ENCODE data around the gene EDC3. TPM values are rescaled to one million over a fixed set of nuclear protein-coding genes. Genes with fewer than 3 reads are reported as not detected.
"Not testable (repeated sequence)": the region's sequence is repeated elsewhere in the genome, so short reads cannot be mapped to it uniquely, and the experiment has no call there.

The EDC3 gene
- total RNA-seq, 2 experiments from 2014 or later: 41.8 to 47.7 TPM

DNA sequence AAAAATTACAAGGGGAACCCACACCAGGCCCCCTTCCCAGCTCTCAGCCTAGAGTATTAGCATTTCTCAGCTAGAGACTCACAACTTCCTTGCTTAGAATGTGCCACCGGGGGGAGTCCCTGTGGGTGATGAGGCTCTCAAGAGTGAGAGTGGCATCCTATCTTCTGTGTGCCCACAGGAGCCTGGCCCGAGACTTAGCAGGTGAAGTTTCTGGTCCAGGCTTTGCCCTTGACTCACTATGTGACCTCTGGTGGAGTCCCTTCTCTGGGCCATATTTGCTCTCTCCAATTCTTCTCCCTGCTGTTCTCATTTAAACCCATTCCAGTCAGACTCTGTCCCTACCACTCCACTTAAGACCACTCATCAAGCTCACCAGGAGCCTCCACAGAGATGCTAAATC, 62.0 kb downstream of the EDC3 start:
- H3K36me3 Mint-ChIP-seq: peaks cover 19% of the 10 kb centered on the region
- no peak for DNase-seq

DNA sequence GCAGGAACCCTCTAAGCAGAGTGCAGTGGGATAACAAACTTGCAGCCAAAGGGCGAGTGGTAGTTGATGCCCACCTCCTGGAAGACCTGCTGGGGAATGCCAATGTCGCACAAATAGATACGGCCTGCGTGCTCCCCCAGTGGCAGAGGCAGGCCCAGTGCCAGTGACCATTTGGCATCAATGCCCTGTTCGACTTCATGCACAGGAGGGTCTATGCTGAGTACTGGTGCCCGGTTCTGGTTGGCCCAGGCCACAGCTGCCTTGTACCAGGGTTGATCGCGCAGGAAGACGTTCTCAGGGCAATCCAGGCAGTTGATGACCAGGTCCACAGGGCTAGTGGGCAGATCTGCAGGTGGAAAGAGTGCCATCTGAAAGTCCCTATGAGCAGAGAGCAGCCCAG, 63.2 kb downstream of the EDC3 start:
- CTCF ChIA-PET: interaction anchor here (0.6 to 14.5 kb wide), 33 partner anchors 8 to 329 kb away, joined by 3 to 401 read pairs (median 6); partner anchors contain the start of genes CLK3, CSK and CYP11A1
- DNase-seq (no peak), ATAC-seq (no peak)
- peak overlapping the region; percentile 46 for H3K27ac Mint-ChIP-seq
- no peak overlapping the region for H3K4me3 Mint-ChIP-seq
- H3K36me3 Mint-ChIP-seq: peaks cover 25% of the 10 kb centered on the region
- no peaks in the 10 kb centered on the region for H3K9me3 Mint-ChIP-seq (ENCODE audit: low read depth)
- H3K27me3 Mint-ChIP-seq: no peaks in the 10 kb centered on the region
- H3K4me1 Mint-ChIP-seq: peaks cover under 1% of the 10 kb centered on the region

More for the DNA sequence above, 62.0 kb downstream of the EDC3 start:
- Mint-ChIP-seq H3K27ac (no peak overlapping the region), H3K4me1 (no peaks in the 10 kb centered on the region), H3K9me3 (ENCODE audit: low read depth) (no peaks in the 10 kb centered on the region), H3K27me3 (no peaks in the 10 kb centered on the region), H3K4me3 (no peak overlapping the region)
- CTCF ChIA-PET: interaction anchor here (0.6 to 14.5 kb wide), 29 partner anchors 8 to 586 kb away, joined by 3 to 401 read pairs (median 4); partner anchors contain the start of genes CLK3, CYP1A1, RPP25 and SEMA7A
- no peak for ATAC-seq

DNA sequence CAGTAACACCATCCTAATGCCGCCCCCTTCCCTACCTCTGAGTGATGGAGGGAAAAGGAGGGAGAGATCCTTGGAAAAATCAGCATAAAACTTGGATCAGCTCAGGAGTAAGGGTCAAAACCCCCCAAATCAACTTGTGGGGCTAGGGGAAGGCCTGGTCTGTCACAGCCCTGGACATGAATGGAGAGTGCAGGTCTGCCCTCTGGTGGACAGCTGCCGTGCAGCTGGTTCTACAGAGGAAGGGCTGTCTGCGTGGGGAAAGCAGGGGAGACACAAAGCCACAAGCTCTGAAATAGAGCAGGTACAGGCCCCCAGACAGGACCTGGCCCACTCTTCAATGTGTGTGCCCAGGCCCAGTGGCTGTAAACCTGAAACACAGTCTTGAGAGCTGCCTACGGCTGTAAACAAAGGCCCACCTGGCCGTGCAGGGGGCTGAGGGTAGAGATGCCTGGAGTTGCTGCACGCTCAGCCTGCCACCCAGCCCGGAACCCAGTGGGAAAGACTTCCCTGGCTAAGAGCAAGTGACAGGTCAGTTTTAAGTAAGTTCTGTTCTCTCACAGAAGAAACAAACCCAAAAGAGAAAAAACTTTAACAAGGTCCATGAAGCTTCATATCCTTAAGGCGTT, 63.8 kb downstream of the EDC3 start:
- Mint-ChIP-seq H3K4me3 (no peak overlapping the region), H3K36me3 (peaks cover 30% of the 10 kb centered on the region), H3K27me3 (no peaks in the 10 kb centered on the region), H3K9me3 (ENCODE audit: low read depth) (no peaks in the 10 kb centered on the region), H3K27ac (peak overlapping the region; percentile 12), H3K4me1 (peaks cover 6% of the 10 kb centered on the region)
- DNase-seq (peak; percentile 74), ATAC-seq (peak; percentile 55)
- CTCF ChIA-PET: interaction anchor here (0.6 to 14.5 kb wide), 39 partner anchors 9 to 781 kb away, joined by 3 to 401 read pairs (median 5); partner anchors contain the start of genes CLK3, CSK and CYP11A1

DNA sequence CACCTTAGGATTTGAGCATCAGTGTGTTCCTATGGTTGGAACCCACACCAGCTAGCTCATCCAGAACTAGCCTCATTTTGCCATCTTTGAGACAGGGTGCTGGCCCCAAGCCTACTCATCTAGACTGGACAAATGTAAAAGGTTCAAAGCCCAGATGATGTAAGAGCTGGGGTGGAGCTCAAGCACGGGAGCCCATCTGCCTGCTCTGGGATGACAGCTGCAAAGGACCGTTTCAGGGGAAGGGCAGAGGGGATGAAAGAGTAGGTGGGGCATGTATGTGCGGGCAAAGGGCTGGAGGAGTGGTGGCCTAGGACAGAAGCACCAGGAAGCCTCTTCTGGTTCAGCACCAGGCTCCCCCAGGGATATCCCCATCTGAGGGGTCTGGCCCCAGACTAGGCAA, 64.4 kb downstream of the EDC3 start:
- no peaks in the 10 kb centered on the region for H3K9me3 Mint-ChIP-seq (ENCODE audit: low read depth)
- no peak for ATAC-seq
- peaks cover 12% of the 10 kb centered on the region for H3K4me1 Mint-ChIP-seq
- DNase-seq: no peak
- CTCF ChIA-PET: interaction anchor here (0.6 to 14.5 kb wide), 36 partner anchors 9 to 781 kb away, joined by 3 to 401 read pairs (median 5); partner anchors contain the start of genes CLK3, CSK and CYP11A1
- peak overlapping the region; percentile 37 for H3K27ac Mint-ChIP-seq
- peaks cover 29% of the 10 kb centered on the region for H3K36me3 Mint-ChIP-seq
- H3K4me3 Mint-ChIP-seq: no peak overlapping the region
- no peaks in the 10 kb centered on the region for H3K27me3 Mint-ChIP-seq

- Mint-ChIP-seq H3K4me1 (peaks cover 16% of the 10 kb centered on the region), H3K36me3 (peaks cover 29% of the 10 kb centered on the region), H3K27ac (no peak overlapping the region), H3K9me3 (ENCODE audit: low read depth) (no peaks in the 10 kb centered on the region), H3K4me3 (no peak overlapping the region), H3K27me3 (no peaks in the 10 kb centered on the region)
- DNase-seq: no peak
- no peak for ATAC-seq
- CTCF ChIA-PET: interaction anchor here (0.6 to 14.5 kb wide), 20 partner anchors 10 to 782 kb away, joined by 3 to 401 read pairs (median 6); partner anchors contain the start of gene CLK3
Observed at GRCh38 chr15:74631087-74631385, 64.8 kb downstream of the EDC3 start.

GRCh38 chr15:74630284-74631086, 65.3 kb downstream of the EDC3 start:
- CTCF ChIA-PET: interaction anchor here (1.0 to 14.5 kb wide), 9 partner anchors 11 to 320 kb away, joined by 3 to 401 read pairs (median 7); partner anchors contain the start of gene CLK3
- Mint-ChIP-seq H3K9me3 (ENCODE audit: low read depth) (no peaks in the 10 kb centered on the region), H3K4me3 (no peak overlapping the region), H3K27ac (peak overlapping the region; percentile 26), H3K36me3 (peaks cover 31% of the 10 kb centered on the region), H3K4me1 (peaks cover 20% of the 10 kb centered on the region), H3K27me3 (no peaks in the 10 kb centered on the region)
- no peak for DNase-seq
- ATAC-seq: no peak

DNA sequence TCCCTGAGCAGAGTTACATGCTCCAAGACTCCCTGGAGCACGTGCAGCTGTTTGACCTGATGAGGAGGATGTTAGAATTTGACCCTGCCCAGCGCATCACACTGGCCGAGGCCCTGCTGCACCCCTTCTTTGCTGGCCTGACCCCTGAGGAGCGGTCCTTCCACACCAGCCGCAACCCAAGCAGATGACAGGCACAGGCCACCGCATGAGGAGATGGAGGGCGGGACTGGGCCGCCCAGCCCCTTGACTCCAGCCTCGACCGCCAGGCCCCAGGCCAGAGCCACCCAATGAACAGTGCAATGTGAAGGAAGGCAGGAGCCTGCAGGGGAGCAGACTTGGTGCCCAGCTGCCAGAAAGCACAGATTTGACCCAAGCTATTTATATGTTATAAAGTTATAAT, 66.1 kb downstream of the EDC3 start:
- not testable (repeated sequence) for DNase-seq; H3K27me3 Mint-ChIP-seq; H3K9me3 Mint-ChIP-seq (ENCODE audit: low read depth); H3K4me3 Mint-ChIP-seq; ATAC-seq; H3K27ac Mint-ChIP-seq
- H3K4me1 Mint-ChIP-seq: peaks cover 20% of the 10 kb centered on the region
- peaks cover 29% of the 10 kb centered on the region for H3K36me3 Mint-ChIP-seq
- CTCF ChIA-PET: interaction anchor here (7.8 to 14.5 kb wide), 3 partner anchors 10 to 255 kb away, joined by 107 to 401 read pairs (median 172); partner anchors contain the start of gene CLK3

- H3K4me3 Mint-ChIP-seq: no peak overlapping the region
- CTCF ChIA-PET: interaction anchor here (0.8 kb wide), 1 partner anchor 140 kb away, joined by 3 read pairs; no protein-coding TSS in a partner anchor
- H3K27me3 Mint-ChIP-seq: no peaks in the 10 kb centered on the region
- H3K27ac Mint-ChIP-seq: no peak overlapping the region
- no peak for ATAC-seq
- H3K36me3 Mint-ChIP-seq: peaks cover 33% of the 10 kb centered on the region
- H3K9me3 Mint-ChIP-seq (ENCODE audit: low read depth): no peaks in the 10 kb centered on the region
- H3K4me1 Mint-ChIP-seq: peaks cover 20% of the 10 kb centered on the region
- DNase-seq: no peak
Observed at GRCh38 chr15:74628949-74629348, 66.9 kb downstream of the EDC3 start.

GRCh38 chr15:74628199-74628598, 67.6 kb downstream of the EDC3 start:
- ATAC-seq: no peak
- DNase-seq: no peak
- Mint-ChIP-seq H3K36me3 (peaks cover 37% of the 10 kb centered on the region), H3K27me3 (no peaks in the 10 kb centered on the region), H3K27ac (peak overlapping the region; percentile 12), H3K9me3 (ENCODE audit: low read depth) (no peaks in the 10 kb centered on the region), H3K4me3 (no peak overlapping the region), H3K4me1 (peaks cover 20% of the 10 kb centered on the region)
- CTCF ChIA-PET: interaction anchor here (0.8 to 2.2 kb wide), 3 partner anchors 11 to 141 kb away, joined by 3 to 8 read pairs (median 4); no protein-coding TSS in a partner anchor

DNA sequence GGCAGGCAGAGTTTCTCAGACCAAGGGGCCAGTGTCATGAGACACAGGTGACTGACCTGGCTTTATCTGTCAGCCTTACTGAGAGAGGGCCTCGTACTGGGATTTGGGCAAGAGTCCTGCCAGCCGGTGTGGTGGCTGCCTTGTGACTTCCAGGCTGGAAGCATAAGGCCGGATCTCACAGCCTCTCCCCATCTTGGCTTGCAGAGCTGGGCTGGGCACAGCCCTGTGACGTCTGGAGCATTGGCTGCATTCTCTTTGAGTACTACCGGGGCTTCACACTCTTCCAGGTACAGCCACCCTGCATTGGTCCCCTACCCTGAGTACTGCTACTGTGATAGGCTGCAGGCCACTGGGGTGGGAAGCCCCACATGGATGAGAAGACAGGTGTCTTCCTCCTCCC, 68.1 kb downstream of the EDC3 start:
- DNase-seq (no peak), ATAC-seq (no peak)
- Mint-ChIP-seq H3K4me3 (no peak overlapping the region), H3K9me3 (ENCODE audit: low read depth) (no peaks in the 10 kb centered on the region), H3K27ac (peak overlapping the region; percentile 71), H3K36me3 (peaks cover 40% of the 10 kb centered on the region), H3K27me3 (no peaks in the 10 kb centered on the region), H3K4me1 (peaks cover 20% of the 10 kb centered on the region)
- CTCF ChIA-PET: interaction anchor here (1.5 to 2.2 kb wide), 3 partner anchors 11 to 143 kb away, joined by 4 to 8 read pairs (median 5); no protein-coding TSS in a partner anchor

DNA sequence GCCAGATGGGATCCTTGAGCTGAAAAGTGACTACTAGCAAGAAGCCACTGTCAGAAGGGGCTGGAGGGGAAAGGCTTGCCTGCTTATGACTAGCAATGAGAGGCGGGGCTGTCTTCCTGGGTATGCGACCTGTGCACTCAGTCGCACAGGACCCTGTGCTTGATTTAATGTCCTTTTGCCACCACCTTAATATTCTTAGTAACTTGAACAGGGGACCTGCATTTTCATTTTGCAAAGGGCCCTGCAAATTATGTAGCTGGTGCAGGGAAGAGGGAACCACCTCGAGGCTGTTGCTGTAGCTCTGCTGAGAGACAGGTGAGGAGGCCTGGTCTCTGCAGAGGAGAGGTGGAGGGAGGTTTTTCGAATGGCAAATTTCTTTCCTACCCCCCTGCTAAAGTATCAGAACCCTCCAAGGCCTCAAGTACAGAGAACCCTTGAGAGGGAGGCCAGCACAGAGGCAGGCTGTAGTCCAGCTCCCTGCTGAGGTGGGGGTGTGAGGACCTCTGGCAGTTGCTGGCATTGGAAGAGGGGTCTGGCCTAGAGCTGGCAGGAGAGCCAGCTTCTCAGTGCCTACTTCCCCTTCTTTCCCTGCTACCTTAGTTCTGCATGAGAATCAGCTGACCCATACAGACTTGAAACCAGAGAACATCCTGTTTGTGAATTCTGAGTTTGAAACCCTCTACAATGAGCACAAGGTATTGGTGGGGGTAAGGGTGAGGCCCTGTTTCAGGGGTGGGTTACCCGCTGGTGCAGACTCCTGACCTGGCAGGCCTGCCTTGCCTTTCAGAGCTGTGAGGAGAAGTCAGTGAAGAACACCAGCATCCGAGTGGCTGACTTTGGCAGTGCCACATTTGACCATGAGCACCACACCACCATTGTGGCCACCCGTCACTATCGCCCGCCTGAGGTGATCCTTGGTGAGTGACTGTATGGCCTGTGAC, 68.8 kb downstream of the EDC3 start:
- no peak for DNase-seq
- no peaks in the 10 kb centered on the region for H3K9me3 Mint-ChIP-seq (ENCODE audit: low read depth)
- no peak overlapping the region for H3K4me3 Mint-ChIP-seq
- peak; percentile 24 for ATAC-seq
- H3K27ac Mint-ChIP-seq: peak overlapping the region; percentile 71
- peaks cover 47% of the 10 kb centered on the region for H3K36me3 Mint-ChIP-seq
- H3K4me1 Mint-ChIP-seq: peaks cover 20% of the 10 kb centered on the region
- no peaks in the 10 kb centered on the region for H3K27me3 Mint-ChIP-seq
- CTCF ChIA-PET: interaction anchor here (0.6 to 2.2 kb wide), 8 partner anchors 8 to 324 kb away, joined by 3 to 8 read pairs (median 4); no protein-coding TSS in a partner anchor

DNA sequence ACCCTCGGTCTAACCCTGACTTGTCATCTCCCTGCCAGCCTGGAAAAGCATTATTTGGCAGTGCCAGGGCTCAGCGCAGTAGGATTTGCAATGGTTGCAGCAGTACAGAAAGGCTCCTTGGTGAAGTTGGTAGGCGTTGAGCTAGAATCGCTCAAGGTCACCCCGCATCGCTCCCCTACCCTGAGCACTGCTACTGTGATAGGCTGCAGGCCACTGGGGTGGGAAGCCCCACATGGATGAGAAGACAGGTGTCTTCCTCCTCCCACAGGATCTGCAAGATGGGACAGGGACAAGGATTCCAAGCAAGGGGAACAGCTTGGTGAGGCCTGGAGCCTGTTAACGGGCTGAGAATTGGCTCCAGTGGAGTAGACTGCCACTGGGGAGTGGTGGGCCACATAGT, 69.5 kb downstream of the EDC3 start:
- CTCF ChIA-PET: interaction anchor here (0.8 to 2.2 kb wide), 6 partner anchors 9 to 324 kb away, joined by 3 to 8 read pairs (median 4); no protein-coding TSS in a partner anchor
- Mint-ChIP-seq H3K4me3 (no peak overlapping the region), H3K9me3 (ENCODE audit: low read depth) (no peaks in the 10 kb centered on the region), H3K27me3 (no peaks in the 10 kb centered on the region), H3K27ac (peak overlapping the region; percentile 57), H3K4me1 (peaks cover 20% of the 10 kb centered on the region), H3K36me3 (peaks cover 53% of the 10 kb centered on the region)
- no peak for ATAC-seq
- DNase-seq: no peak

Measured in activated CD8-positive, alpha-beta memory T cell treated with anti-CD3 and anti-CD28 coated beads, Interleukin-2, amount 10 ng/mL, durations not matched to agents 7 days and 5 days (primary cell).